Measurements from ENCODE around the gene USP21. TPM values are rescaled to one million over a fixed set of nuclear protein-coding genes. Genes with fewer than 3 reads are reported as not detected.
A peak's percentile ranks its signal among the peaks of the same experiment; 100 is the strongest.

The USP21 gene
- total RNA-seq, 3 donors from 2014 or later (not counting 1 experiment from before 2014, with no cell fraction given): 31.6 to 40.3 (median 35.3) TPM

DNA sequence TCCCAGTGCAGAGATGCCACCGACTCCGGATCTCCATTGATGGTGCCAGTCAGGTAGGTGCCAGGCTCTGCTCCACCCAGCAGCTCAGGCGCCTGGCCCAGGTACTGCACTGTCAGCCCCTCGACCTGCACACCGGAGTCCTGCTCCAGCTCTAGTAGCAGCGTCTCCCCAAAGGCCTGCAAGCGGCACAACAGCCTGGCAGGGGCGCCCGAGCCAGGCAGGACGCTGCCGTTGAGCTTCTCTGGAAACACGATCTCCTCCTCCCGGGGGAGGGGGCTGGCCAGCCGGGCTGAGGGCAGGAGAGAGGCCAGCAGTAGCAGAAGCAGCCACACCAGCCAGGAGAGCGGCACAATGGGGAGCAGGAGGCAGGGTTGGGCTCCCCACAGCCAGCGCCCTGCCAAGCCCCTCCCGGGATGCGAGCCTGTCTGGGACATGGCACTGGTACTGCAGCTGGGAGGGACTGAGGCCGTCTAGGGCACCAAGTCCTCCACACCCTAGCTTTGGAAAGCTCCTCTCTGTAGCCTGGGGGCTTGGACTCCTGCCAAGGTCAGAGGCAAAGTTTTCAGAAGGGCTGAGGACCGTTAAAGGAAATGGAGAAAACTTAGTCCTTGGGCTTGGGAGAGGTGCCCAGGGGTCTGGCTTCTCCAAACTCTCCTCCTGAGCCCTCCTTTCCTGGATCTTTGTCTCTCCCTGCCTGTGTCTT lies 39.0 kb downstream of the USP21 start:
- peaks cover 22 to 65% of the 10 kb centered on the region in 2 donors for H3K4me1 Mint-ChIP-seq
- WGBS (ENCODE audit: insufficient coverage): 88% methylated on average over 20 of the region's 20 CpGs
- H3K9me3 Mint-ChIP-seq: no peaks in the 10 kb centered on the region
- no peaks in the 10 kb centered on the region for H3K36me3 Mint-ChIP-seq
- H3K27me3 Mint-ChIP-seq (ENCODE audit: low read depth in 2 of 2): no peaks in the 10 kb centered on the region
- intact Hi-C loops (cut with micrococcal nuclease): no loop called here
- H3K4me3 ChIP-seq (ENCODE audit: low read length): no peak overlapping the region
- no peaks in the 10 kb centered on the region for H3K36me3 ChIP-seq (ENCODE audit: control insufficient read depth, insufficient read depth, low read length)
- ATAC-seq (no peak), DNase-seq (no peak)
- H3K4me1 ChIP-seq (ENCODE audit: control insufficient read depth, insufficient read depth, low read length): peaks cover 66% of the 10 kb centered on the region
- no peak overlapping the region for H3K4me3 Mint-ChIP-seq
- no peaks in the 10 kb centered on the region for H3K9me3 ChIP-seq (ENCODE audit: control insufficient read depth, insufficient read depth, low read length)
- H3K27ac ChIP-seq (ENCODE audit: low read length): no peak overlapping the region
- H3K27me3 ChIP-seq (ENCODE audit: control insufficient read depth, insufficient read depth, low read length): no peaks in the 10 kb centered on the region
- TF ChIP-seq, protein P1, sequence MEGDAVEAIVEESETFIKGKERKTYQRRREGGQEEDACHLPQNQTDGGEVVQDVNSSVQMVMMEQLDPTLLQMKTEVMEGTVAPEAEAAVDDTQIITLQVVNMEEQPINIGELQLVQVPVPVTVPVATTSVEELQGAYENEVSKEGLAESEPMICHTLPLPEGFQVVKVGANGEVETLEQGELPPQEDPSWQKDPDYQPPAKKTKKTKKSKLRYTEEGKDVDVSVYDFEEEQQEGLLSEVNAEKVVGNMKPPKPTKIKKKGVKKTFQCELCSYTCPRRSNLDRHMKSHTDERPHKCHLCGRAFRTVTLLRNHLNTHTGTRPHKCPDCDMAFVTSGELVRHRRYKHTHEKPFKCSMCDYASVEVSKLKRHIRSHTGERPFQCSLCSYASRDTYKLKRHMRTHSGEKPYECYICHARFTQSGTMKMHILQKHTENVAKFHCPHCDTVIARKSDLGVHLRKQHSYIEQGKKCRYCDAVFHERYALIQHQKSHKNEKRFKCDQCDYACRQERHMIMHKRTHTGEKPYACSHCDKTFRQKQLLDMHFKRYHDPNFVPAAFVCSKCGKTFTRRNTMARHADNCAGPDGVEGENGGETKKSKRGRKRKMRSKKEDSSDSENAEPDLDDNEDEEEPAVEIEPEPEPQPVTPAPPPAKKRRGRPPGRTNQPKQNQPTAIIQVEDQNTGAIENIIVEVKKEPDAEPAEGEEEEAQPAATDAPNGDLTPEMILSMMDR (IDR thresholded peaks at IDR 0.05): no peak
- no peak overlapping the region for H3K27ac Mint-ChIP-seq

DNA sequence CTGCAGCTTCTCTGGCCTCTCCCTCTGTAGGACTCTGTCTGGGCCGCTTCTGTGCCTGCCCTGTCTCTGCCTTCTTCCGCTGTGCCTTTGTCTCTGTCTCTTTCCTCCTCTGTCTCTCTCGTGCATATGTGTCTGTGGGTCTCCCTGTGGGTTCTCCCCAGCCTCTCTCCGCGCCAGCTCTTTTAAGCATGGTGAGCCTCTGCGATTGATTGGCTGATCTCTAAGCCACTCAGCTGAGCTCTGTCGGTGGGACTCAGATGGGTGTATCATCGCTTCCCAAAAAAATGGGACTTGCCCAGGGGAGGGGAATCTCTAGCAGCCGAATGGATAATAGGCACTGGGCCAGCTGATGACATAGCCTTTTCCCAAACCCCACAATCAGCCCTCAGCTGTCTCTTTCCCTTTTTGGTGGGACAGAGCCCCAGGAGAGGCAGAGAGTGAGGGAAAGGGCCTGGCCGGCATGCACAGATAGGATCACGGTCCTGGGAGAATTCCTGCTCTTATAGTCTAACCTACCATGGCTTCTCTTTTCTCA lies 39.7 kb downstream of the USP21 start, which contains the start of gene ADAMTS4:
TSS of gene ADAMTS4 (minus strand) at position 158 of the 535 bp plus-strand sequence. CDS start 427 bp downstream, outside the sequence.
- Histone ChIP-seq H3K4me3 (ENCODE audit: low read length) (no peak within 1 kb of the TSS), H3K36me3 (ENCODE audit: control insufficient read depth, insufficient read depth, low read length) (peaks cover 5% of the 10 kb centered on the region), H3K4me1 (ENCODE audit: control insufficient read depth, insufficient read depth, low read length) (peaks cover 64% of the 10 kb centered on the region), H3K9me3 (ENCODE audit: control insufficient read depth, insufficient read depth, low read length) (no peaks in the 10 kb centered on the region), H3K27me3 (ENCODE audit: control insufficient read depth, insufficient read depth, low read length) (no peaks in the 10 kb centered on the region), H3K27ac (ENCODE audit: low read length) (no peak within 1 kb of the TSS)
- Mint-ChIP-seq H3K27me3 (ENCODE audit: low read depth in 2 of 2) (no peaks in the 10 kb centered on the region), H3K9me3 (no peaks in the 10 kb centered on the region), H3K4me3 (peak within 1 kb of the TSS; percentile 18), H3K27ac (peak within 1 kb of the TSS in 1 of 2 donors; percentile 45), H3K36me3 (peaks cover 1% of the 10 kb centered on the region), H3K4me1 (peaks cover 28 to 62% of the 10 kb centered on the region in 2 donors)
- no peak for DNase-seq
- 95% methylated on average over 11 of the region's 11 CpGs for WGBS (ENCODE audit: insufficient coverage)
- TF ChIP-seq, protein P1 (IDR thresholded peaks at IDR 0.05): no peak
- intact Hi-C loops (cut with micrococcal nuclease): no loop called here
- no peak for ATAC-seq

DNA sequence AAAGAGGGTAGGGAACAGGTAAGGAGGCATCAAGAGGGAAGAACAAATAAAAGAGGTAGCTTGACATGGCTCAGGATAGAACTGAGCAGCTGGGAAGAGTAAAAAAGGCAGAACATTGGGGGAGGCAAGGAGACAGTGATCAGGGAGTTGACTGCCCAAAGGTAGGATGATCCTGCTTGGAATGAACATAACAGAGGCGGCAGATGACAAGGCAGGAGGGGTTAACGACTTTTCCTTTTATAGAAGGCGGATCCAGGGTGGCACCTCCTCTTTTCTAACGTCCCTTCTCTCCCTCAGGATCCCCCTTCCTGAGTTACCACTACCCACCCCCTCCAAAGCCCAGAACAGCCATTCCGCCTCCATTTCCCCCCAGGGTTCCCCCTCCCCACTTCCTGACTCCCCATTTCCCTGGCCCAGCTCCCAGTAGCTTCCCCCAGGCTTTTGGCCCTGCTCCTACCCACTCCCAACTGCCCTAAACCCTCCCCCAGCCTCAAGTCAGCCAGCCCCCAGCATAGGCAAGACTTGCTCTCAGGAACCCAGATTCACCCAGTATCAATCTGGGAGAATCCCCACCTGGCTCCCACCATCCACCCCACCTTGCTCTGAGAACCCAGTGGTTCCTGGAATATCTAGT lies 40.3 kb downstream of the USP21 start:
- ATAC-seq (no peak), DNase-seq (no peak)
- Mint-ChIP-seq H3K9me3 (no peaks in the 10 kb centered on the region), H3K36me3 (peaks cover 8% of the 10 kb centered on the region), H3K4me3 (peak overlapping the region; percentile 18), H3K4me1 (peaks cover 32 to 65% of the 10 kb centered on the region in 2 donors), H3K27ac (peak overlapping the region in 1 of 2 donors; percentile 96), H3K27me3 (ENCODE audit: low read depth in 2 of 2) (no peaks in the 10 kb centered on the region)
- intact Hi-C loops (cut with micrococcal nuclease): loop anchor here (5.0 kb wide), 1 partner anchor 32 kb away; the partner anchor contains the start of gene PPOX
- H3K9me3 ChIP-seq (ENCODE audit: control insufficient read depth, insufficient read depth, low read length): no peaks in the 10 kb centered on the region
- H3K36me3 ChIP-seq (ENCODE audit: control insufficient read depth, insufficient read depth, low read length): peaks cover 10% of the 10 kb centered on the region
- no peak overlapping the region for H3K27ac ChIP-seq (ENCODE audit: low read length)
- no peaks in the 10 kb centered on the region for H3K27me3 ChIP-seq (ENCODE audit: control insufficient read depth, insufficient read depth, low read length)
- H3K4me3 ChIP-seq (ENCODE audit: low read length): no peak overlapping the region
- TF ChIP-seq, protein P1 (IDR thresholded peaks at IDR 0.05): no peak
- H3K4me1 ChIP-seq (ENCODE audit: control insufficient read depth, insufficient read depth, low read length): peaks cover 58% of the 10 kb centered on the region
- WGBS (ENCODE audit: insufficient coverage): 87% methylated on average over 5 of the region's 5 CpGs
